ENCODE data around the gene KLRD1.
A peak's percentile ranks its signal among the peaks of the same experiment; 100 is the strongest.

Gene KLRD1

GRCh38 chr12:10362828-10363657, 55.4 kb downstream of the KLRD1 start:
- no peak overlapping the region for H3K4me3 ChIP-seq (ENCODE audit: control insufficient read depth, low read depth, low read length)
- DNase-seq (ENCODE audit: low read depth), result no peak
- no peak for TF ChIP-seq CTCF (IDR thresholded peaks at IDR 0.05; ENCODE audit: control insufficient read depth, insufficient read depth, low read depth, low read length, missing control alignments)

GRCh38 chr12:10363658-10363913, 55.9 kb downstream of the KLRD1 start:
- H3K4me3 ChIP-seq (ENCODE audit: control insufficient read depth, low read depth, low read length), result no peak overlapping the region

GRCh38 chr12:10363914-10364814, 56.5 kb downstream of the KLRD1 start:
- DNase-seq (ENCODE audit: low read depth), result no peak
- TF ChIP-seq CTCF (IDR thresholded peaks at IDR 0.05; ENCODE audit: control insufficient read depth, insufficient read depth, low read depth, low read length, missing control alignments), result no peak
- peak overlapping the region; percentile 55 for H3K4me3 ChIP-seq (ENCODE audit: control insufficient read depth, low read depth, low read length)

More at GRCh38 chr12:10363658-10363913, 55.9 kb downstream of the KLRD1 start:
- no peak for TF ChIP-seq CTCF (IDR thresholded peaks at IDR 0.05; ENCODE audit: control insufficient read depth, insufficient read depth, low read depth, low read length, missing control alignments)
- DNase-seq (ENCODE audit: low read depth), result no peak

GRCh38 chr12:10364815-10365622, 57.3 kb downstream of the KLRD1 start:
- no peak for TF ChIP-seq CTCF (IDR thresholded peaks at IDR 0.05; ENCODE audit: control insufficient read depth, insufficient read depth, low read depth, low read length, missing control alignments)

GRCh38 chr12:10365696-10366405, 58.2 kb downstream of the KLRD1 start:
- DNase-seq (ENCODE audit: low read depth), result no peak
- no peak overlapping the region; the same call in none of the 2 replicates for H3K4me3 ChIP-seq (ENCODE audit: control insufficient read depth, low read depth, low read length)
- peak; percentile 3 for TF ChIP-seq CTCF (IDR thresholded peaks at IDR 0.05; ENCODE audit: control insufficient read depth, insufficient read depth, low read depth, low read length, missing control alignments)

More at GRCh38 chr12:10364815-10365622, 57.3 kb downstream of the KLRD1 start:
- H3K4me3 ChIP-seq (ENCODE audit: control insufficient read depth, low read depth, low read length), result peak overlapping the region; percentile 55
- DNase-seq (ENCODE audit: low read depth), result peak; percentile 44

Measured in AG09309 (cell line).